B cell (primary cell): ENCODE data around the gene EXD3. TPM values are rescaled to one million over a fixed set of nuclear protein-coding genes. Genes with fewer than 3 reads are reported as not detected.
A peak's percentile ranks its signal among the peaks of the same experiment; 100 is the strongest.

Experiments used
- ATAC-seq: fragments of 200-7000 bp; cut with Tn5 transposase; one replicate; pipeline ENCODE4 v1.10.0; 2021; ENCODE audit warnings: low read depth, mild to moderate bottlenecking, moderate number of reproducible peaks, moderate library complexity
- CTCF ChIA-PET: fragments of 350-600 bp; sonication (Branson Sonifier 250); formaldehyde crosslinking; loops from one replicate; lab custom pipeline; 2021; ENCODE audit warnings: antibody characterized with exemption, inconsistent platforms; lab: Charles Lee
- POLR2A ChIA-PET: fragments of 350-600 bp; sonication (Branson Sonifier 250); formaldehyde crosslinking; loops from one replicate; lab custom pipeline; 2021; ENCODE audit warnings: antibody characterized with exemption; lab: Charles Lee
- DNase-seq: peaks from one replicate; pipeline ENCODE4 v3.0.0; 2013
- H2AFZ ChIP-seq: 2 replicates; pipeline ENCODE4 v1.6.1; 2012; ENCODE audit warnings: mild to moderate bottlenecking, low read depth, low read length; ENCODE audit not compliant: insufficient read depth, poor library complexity, severe bottlenecking
- H3K27ac ChIP-seq, 2 donors: 1 replicate in 1 of 2; 2 replicates in 1 of 2; pipeline ENCODE4 v1.5.1; 2012 to 2013; ENCODE audit warnings: low read length in 2 of 2, mild to moderate bottlenecking in 2 of 2, moderate library complexity in 1 of 2
- H3K27me3 ChIP-seq, 4 experiments: fragments of 200-600 bp in 1 of 4; sonication (generic) in 1 of 4; replicated peaks in 1 of 4; 1 replicate in 2 of 4; 2 replicates in 2 of 4; pipeline versions ENCODE4 v1.6.1 to v1.7.0; 2013 to 2016; ENCODE audit warnings: low read length in 3 of 4, mild to moderate bottlenecking in 2 of 4, mixed read lengths in 1 of 4, moderate library complexity in 1 of 4; ENCODE audit not compliant: insufficient read depth in 4 of 4, control insufficient read depth in 3 of 4; ENCODE audit errors: control extremely low read depth in 1 of 4
- H3K36me3 ChIP-seq, 2 experiments: replicated peaks in 1 of 2; 1 replicate in 1 of 2; 2 replicates in 1 of 2; pipeline versions ENCODE4 v1.6.1 to v1.7.1; 2013; ENCODE audit warnings: low read length in 1 of 2; ENCODE audit not compliant: insufficient read depth in 2 of 2, control insufficient read depth in 1 of 2; ENCODE audit errors: control extremely low read depth in 1 of 2, extremely low read depth in 1 of 2
- H3K4me1 ChIP-seq, 2 donors: fragments of 200-600 bp in 1 of 2; sonication (generic) in 1 of 2; 1 replicate in 1 of 2; 2 replicates in 1 of 2; pipeline versions ENCODE4 v1.5.1 to v1.6.1; 2013 to 2017; ENCODE audit warnings: low read length in 2 of 2; ENCODE audit not compliant: control insufficient read depth in 2 of 2, insufficient read depth in 2 of 2
- H3K4me2 ChIP-seq: replicated peaks from 2 replicates; pipeline ENCODE3; 2012; ENCODE audit warnings: mild to moderate bottlenecking, low read depth, low read length; ENCODE audit not compliant: poor library complexity, severe bottlenecking
- H3K4me3 ChIP-seq, 5 experiments: fragments of 200-600 bp in 1 of 5; sonication (generic) in 1 of 5; 1 replicate in 3 of 5; 2 replicates in 2 of 5; pipeline versions ENCODE4 v1.5.1 to v1.7.0; 2011 to 2016; ENCODE audit warnings: low read length in 4 of 5, mild to moderate bottlenecking in 4 of 5, low read depth in 2 of 5, control low read depth in 1 of 5, moderate library complexity in 1 of 5; ENCODE audit not compliant: insufficient read depth in 1 of 5; ENCODE audit errors: control extremely low read depth in 1 of 5, extremely low read depth in 1 of 5
- H3K79me2 ChIP-seq: fragments of 200-600 bp; sonication (generic); one replicate; pipeline ENCODE4 v1.6.0; 2016; ENCODE audit warnings: low read length; ENCODE audit not compliant: control insufficient read depth, insufficient read depth
- H3K9ac ChIP-seq: fragments of 200-600 bp; sonication (generic); 2 replicates; pipeline ENCODE4 v1.6.1; 2017; ENCODE audit warnings: mild to moderate bottlenecking, low read length, moderate library complexity
- H3K9me3 ChIP-seq, 3 donors: one replicate each; pipeline versions ENCODE4 v1.6.1 to v1.7.1; 2013; ENCODE audit warnings: low read length in 2 of 3; ENCODE audit not compliant: control insufficient read depth in 2 of 3, insufficient read depth in 1 of 3; ENCODE audit errors: control extremely low read depth in 1 of 3
- H4K20me1 ChIP-seq: 2 replicates; pipeline ENCODE4 v1.6.0; 2012; ENCODE audit warnings: mild to moderate bottlenecking, low read length; ENCODE audit not compliant: insufficient read depth, control insufficient read depth, poor library complexity, severe bottlenecking
- H3K27ac Mint-ChIP-seq: one replicate; pipeline ENCODE4 v1.8.0; 2021; ENCODE audit warnings: mixed read lengths
- H3K27me3 Mint-ChIP-seq: one replicate; pipeline ENCODE4 v1.8.0; 2021; ENCODE audit warnings: mixed read lengths
- H3K4me1 Mint-ChIP-seq: one replicate; pipeline ENCODE4 v1.8.0; 2021; ENCODE audit warnings: mixed read lengths
- H3K4me3 Mint-ChIP-seq: one replicate; pipeline ENCODE4 v1.8.0; 2021; ENCODE audit warnings: mixed read lengths
- H3K9me3 Mint-ChIP-seq: one replicate; pipeline ENCODE4 v1.8.0; 2022; ENCODE audit warnings: mixed read lengths; ENCODE audit not compliant: insufficient read depth
- EZH2 ChIP-seq: IDR thresholded peaks from 2 replicates; pipeline ENCODE4 v1.6.1; 2012; ENCODE audit warnings: borderline replicate concordance, low read depth, mild to moderate bottlenecking, moderate library complexity, low read length; ENCODE audit not compliant: insufficient read depth, poor library complexity, severe bottlenecking
- WGBS: methylation state at CpG from one replicate; pipeline ENCODE4 v1.1.5; 2013; ENCODE audit warnings: missing lambda C conversion rate; ENCODE audit not compliant: insufficient coverage; 5-methylcytosine and 5-hydroxymethylcytosine counted together
- intact Hi-C: fragments of 100-400 bp; cut with micrococcal nuclease; formaldehyde crosslinking; loops from one replicate; pipeline ENCODE4 v1.10.0; 2022
- polyA plus RNA-seq: library from polyadenylated mRNA; depleted of rRNA; stranded (reverse); fragments of >200 nt; gene quantifications from 2 replicates; pipeline ENCODE4 v1.2.3, GENCODE V29; 2012
- total RNA-seq, 2 donors: library from RNA; stranded (reverse); fragments of 120-200 nt in 1 of 2; gene quantifications; 1 replicate in 1 of 2; 2 replicates in 1 of 2; pipeline versions ENCODE4 v1.2.3 to v1.2.4, GENCODE V29; 2013 to 2022
- TF ChIP-seq, protein P1 (sequence below): fragments of 200-600 bp; IDR thresholded peaks from one replicate; pipeline ENCODE4 v1.8.0; 2022; ENCODE audit warnings: antibody characterized with exemption, mild to moderate bottlenecking

EXD3 gene
- total and polyA plus RNA-seq, 2 donors (not counting 1 experiment from before 2014, with no cell fraction given), result 22.5 to 23.7 TPM

DNA sequence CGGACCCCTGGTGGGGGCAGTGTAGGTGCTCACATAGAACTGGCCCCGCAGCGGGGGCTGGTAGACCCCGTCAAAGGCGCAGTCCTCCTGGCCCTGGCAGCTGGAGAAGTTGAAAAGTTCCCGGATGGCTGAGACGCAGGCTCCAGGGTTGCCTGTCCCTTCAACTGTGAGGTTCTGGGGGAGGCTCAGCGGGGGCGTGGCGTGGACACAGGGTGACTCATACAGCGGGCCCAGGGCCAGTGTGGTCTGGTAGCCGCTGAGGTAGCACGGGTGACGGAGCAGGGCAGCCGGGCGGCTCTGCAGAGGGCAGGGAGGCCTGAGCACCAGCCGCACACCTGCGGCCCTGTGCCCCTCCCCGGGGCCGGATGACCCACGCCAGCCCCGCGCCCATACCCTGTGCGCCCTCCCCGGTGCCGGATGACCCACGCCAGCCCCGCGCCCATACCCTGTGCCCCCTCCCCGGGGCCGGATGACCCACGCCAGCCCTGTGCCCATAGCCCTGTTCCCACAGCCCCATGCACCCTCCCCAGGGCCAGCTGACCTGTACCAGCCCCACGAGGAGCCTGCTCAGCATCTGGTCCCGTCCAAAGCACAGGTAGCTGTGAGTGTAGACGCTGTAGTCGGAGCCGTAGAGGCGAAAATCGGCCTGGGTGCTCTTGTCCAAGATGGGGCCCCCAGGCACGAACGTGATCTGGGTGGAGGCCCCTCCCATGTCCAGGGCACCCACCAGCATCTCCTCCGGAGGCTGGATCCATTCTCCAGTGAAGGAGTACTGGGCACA lies 13.2 kb upstream of the EXD3 start:
- Mint-ChIP-seq H3K4me1 (no peaks in the 10 kb centered on the region), H3K4me3 (no peak overlapping the region), H3K27me3 (no peaks in the 10 kb centered on the region), H3K27ac (no peak overlapping the region), H3K9me3 (no peaks in the 10 kb centered on the region)
- intact Hi-C loops, result no loop called here
- Histone ChIP-seq H3K4me1 (peaks cover under 1 to 3% of the 10 kb centered on the region in 2 donors), H3K79me2 (no peaks in the 10 kb centered on the region), H4K20me1 (no peaks in the 10 kb centered on the region), H3K9ac (no peak overlapping the region), H3K36me3 (no peaks in the 10 kb centered on the region), H3K27ac (no peak overlapping the region), H3K9me3 (peaks cover 0 to 4% (median 0%) of the 10 kb centered on the region in 3 donors), H3K4me3 (no peak overlapping the region), H3K27me3 (peaks cover 0 to 14% (median 3%) of the 10 kb centered on the region in 4 experiments), H2AFZ (no peak overlapping the region), H3K4me2 (no peak overlapping the region)
- ChIA-PET POLR2A (interaction anchor here (1.0 kb wide), 1 partner anchor 11 kb away, joined by 3 read pairs; no protein-coding TSS in a partner anchor), CTCF (interaction anchor here (1.3 kb wide), 1 partner anchor 9 kb away, joined by 4 read pairs; no protein-coding TSS in a partner anchor)
- 62% methylated on average over 40 of the region's 42 CpGs for WGBS
- no peak for DNase-seq
- peak; percentile 28 for ATAC-seq
- TF ChIP-seq, protein P1, sequence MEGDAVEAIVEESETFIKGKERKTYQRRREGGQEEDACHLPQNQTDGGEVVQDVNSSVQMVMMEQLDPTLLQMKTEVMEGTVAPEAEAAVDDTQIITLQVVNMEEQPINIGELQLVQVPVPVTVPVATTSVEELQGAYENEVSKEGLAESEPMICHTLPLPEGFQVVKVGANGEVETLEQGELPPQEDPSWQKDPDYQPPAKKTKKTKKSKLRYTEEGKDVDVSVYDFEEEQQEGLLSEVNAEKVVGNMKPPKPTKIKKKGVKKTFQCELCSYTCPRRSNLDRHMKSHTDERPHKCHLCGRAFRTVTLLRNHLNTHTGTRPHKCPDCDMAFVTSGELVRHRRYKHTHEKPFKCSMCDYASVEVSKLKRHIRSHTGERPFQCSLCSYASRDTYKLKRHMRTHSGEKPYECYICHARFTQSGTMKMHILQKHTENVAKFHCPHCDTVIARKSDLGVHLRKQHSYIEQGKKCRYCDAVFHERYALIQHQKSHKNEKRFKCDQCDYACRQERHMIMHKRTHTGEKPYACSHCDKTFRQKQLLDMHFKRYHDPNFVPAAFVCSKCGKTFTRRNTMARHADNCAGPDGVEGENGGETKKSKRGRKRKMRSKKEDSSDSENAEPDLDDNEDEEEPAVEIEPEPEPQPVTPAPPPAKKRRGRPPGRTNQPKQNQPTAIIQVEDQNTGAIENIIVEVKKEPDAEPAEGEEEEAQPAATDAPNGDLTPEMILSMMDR, result no peak
- TF ChIP-seq EZH2, result no peak

DNA sequence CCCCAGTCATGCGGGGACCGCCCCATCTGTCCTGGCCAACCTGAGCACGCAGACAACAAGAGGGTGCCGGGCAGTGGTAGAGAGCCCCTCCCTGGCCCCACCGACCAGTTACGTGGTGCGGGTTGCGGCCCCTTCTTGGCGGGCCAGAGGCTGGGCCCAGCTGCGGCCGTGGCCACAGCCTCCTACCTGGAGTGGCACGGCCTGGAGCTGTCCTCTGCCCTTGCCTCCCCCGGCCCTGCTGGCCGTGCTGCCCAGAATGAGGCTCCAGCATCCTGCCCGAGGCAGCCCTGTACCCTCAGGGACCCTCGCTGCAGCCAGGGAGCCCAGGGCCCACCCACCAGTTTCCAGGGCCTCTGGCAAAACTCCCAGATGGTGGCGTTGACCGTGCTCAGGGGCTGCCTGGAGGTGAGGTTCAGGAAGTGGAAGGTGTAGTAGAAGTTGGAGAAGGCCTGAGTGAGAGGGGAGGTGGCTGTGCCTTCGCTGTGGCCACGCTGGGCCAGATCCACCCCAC lies 12.5 kb upstream of the EXD3 start:
- no peaks in the 10 kb centered on the region for H3K79me2 ChIP-seq
- no peak overlapping the region for H3K4me2 ChIP-seq
- H3K9me3 ChIP-seq, result peaks cover 0 to 7% (median 0%) of the 10 kb centered on the region in 3 donors
- POLR2A ChIA-PET, result no interaction called here
- H3K27me3 ChIP-seq, result peaks cover 0 to 21% (median 5%) of the 10 kb centered on the region in 4 experiments
- no peak for ATAC-seq
- no peak overlapping the region for H3K27ac Mint-ChIP-seq
- H3K27me3 Mint-ChIP-seq, result no peaks in the 10 kb centered on the region
- H3K36me3 ChIP-seq, result no peaks in the 10 kb centered on the region
- CTCF ChIA-PET, result no interaction called here
- peaks cover 1% of the 10 kb centered on the region for H3K4me1 Mint-ChIP-seq
- intact Hi-C loops, result no loop called here
- DNase-seq, result no peak
- no peak overlapping the region for H3K4me3 ChIP-seq
- TF ChIP-seq EZH2, result no peak
- TF ChIP-seq, protein P1, result no peak
- no peaks in the 10 kb centered on the region for H3K9me3 Mint-ChIP-seq
- no peak overlapping the region for H2AFZ ChIP-seq
- H3K4me1 ChIP-seq, result peaks cover 8 to 9% of the 10 kb centered on the region in 2 donors
- WGBS, result 85% methylated on average over 20 of the region's 20 CpGs
- H3K27ac ChIP-seq, result no peak overlapping the region
- H3K4me3 Mint-ChIP-seq, result no peak overlapping the region
- H4K20me1 ChIP-seq, result no peaks in the 10 kb centered on the region
- H3K9ac ChIP-seq, result no peak overlapping the region
